Measurements from ENCODE around the gene SLC6A12.

SLC6A12 gene

GRCh38 chr12:162467-163307, 51.3 kb downstream of the SLC6A12 start:
- no peak for DNase-seq (ENCODE audit: low read depth)

GRCh38 chr12:161823-162222, 52.1 kb downstream of the SLC6A12 start:
- DNase-seq (ENCODE audit: low read depth), result no peak

- DNase-seq (ENCODE audit: low read depth), result no peak
Observed at GRCh38 chr12:160858-161257, 53.1 kb downstream of the SLC6A12 start.

- no peak for DNase-seq (ENCODE audit: low read depth)
Observed at GRCh38 chr12:159156-159782, 54.7 kb downstream of the SLC6A12 start.

- no peak for DNase-seq (ENCODE audit: low read depth)
Observed at GRCh38 chr12:157644-158043, 56.3 kb downstream of the SLC6A12 start.

GRCh38 chr12:156945-157344, 57.0 kb downstream of the SLC6A12 start:
- no peak for DNase-seq (ENCODE audit: low read depth)

- DNase-seq (ENCODE audit: low read depth), result no peak
Observed at GRCh38 chr12:155646-156045, 58.3 kb downstream of the SLC6A12 start.

- DNase-seq (ENCODE audit: low read depth), result no peak
Observed at GRCh38 chr12:155006-155405, 59.0 kb downstream of the SLC6A12 start.

- DNase-seq (ENCODE audit: low read depth), result no peak
Observed at GRCh38 chr12:154058-154457, 59.9 kb downstream of the SLC6A12 start.

- peak; percentile 44 for DNase-seq (ENCODE audit: low read depth)
Observed at GRCh38 chr12:153080-153746, 60.7 kb downstream of the SLC6A12 start.

GRCh38 chr12:152440-152839, 61.5 kb downstream of the SLC6A12 start:
- no peak for DNase-seq (ENCODE audit: low read depth)

GRCh38 chr12:151579-151978, 62.4 kb downstream of the SLC6A12 start:
- DNase-seq (ENCODE audit: low read depth), result no peak

GRCh38 chr12:148676-149416, 65.1 kb downstream of the SLC6A12 start:
- DNase-seq (ENCODE audit: low read depth), result no peak

GRCh38 chr12:147242-147641, 66.7 kb downstream of the SLC6A12 start:
- no peak for DNase-seq (ENCODE audit: low read depth)

GRCh38 chr12:145369-145960, 68.5 kb downstream of the SLC6A12 start:
- DNase-seq (ENCODE audit: low read depth), result no peak

- no peak for DNase-seq (ENCODE audit: low read depth)
Observed at GRCh38 chr12:144650-145284, 69.2 kb downstream of the SLC6A12 start.

- no peak for DNase-seq (ENCODE audit: low read depth)
Observed at GRCh38 chr12:143964-144649, 69.8 kb downstream of the SLC6A12 start.

- DNase-seq (ENCODE audit: low read depth), result no peak
Observed at GRCh38 chr12:140162-140561, 73.8 kb downstream of the SLC6A12 start.

All from activated T-cell treated with anti-CD3 and anti-CD28 coated beads for 24 hours (primary cell).